ENCODE data around the gene TRIM43.
"Not testable (repeated sequence)": the region's sequence is repeated elsewhere in the genome, so short reads cannot be mapped to it uniquely, and the experiment has no call there.

TRIM43 gene

DNA sequence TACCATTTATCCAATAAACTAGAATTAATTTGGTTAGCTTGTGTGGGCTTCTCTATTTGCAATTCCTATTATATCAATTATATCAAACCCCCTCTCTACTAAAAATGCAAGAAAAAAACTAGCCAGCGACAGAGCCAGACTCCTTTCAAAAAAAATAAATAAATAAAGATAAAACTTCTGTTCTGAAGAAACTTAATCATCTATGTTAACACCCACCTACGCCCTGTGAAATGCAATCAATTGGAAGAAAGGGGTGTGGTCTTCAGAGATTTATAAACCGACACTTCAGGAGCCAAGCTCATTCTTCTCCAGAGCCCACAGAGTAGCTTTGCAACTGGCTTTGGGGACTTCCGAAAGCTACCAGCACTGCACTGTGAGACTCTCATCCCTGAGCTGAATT, at the start of gene TRIM43:
Gene TRIM43, plus strand, starts transcription at position 301 of the 400 bp plus-strand sequence. CDS start 2,023 bp downstream, outside the sequence.
- not testable (repeated sequence) for DNase-seq (ENCODE audit: low spot score)

DNA sequence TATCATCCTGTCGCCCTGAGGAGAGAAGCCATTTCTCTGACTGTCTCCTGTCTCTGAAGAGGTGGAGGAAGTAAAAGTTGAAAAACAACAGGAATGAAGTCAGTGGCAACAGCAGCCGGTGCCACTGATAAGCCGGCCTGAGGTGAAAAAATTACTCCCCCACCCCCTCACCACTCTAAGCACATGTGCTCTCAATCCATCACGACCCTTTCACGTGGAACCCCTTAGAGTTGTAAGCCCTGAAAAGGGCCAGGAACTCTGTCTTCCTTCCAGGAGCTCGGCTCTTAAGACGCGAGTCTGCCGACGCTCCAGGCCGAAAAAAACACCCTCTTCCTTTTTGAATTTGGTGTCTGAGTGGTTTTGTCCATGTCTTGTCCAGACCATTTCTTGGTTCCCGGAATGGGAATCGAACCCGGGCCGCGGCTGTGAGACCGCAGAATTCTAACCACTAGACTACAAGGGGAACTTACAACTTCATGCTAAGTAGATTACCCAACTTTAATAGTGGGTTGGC, 40.7 kb upstream of the TRIM43 start:
- DNase-seq (ENCODE audit: low spot score), result no peak

DNA sequence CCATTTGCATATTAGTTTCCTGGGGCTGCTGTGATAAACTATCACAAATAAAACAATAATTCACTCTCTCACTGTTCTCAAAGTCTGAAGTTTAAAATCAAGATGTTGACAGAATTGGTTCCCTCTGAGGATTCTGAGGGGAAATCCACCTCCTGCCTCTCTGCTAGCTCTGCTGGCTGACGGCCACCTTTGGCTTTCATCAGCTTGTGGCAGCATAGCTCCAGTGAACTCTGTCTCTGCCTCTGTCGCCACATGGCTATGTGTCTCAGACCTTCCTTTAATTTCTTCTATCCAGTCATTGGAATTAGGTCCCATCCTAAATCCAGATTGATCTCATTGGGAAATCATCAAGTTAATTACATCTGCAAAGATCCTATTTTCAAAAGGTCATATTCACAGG, 38.9 kb upstream of the TRIM43 start:
- DNase-seq (ENCODE audit: low spot score), result no peak

DNA sequence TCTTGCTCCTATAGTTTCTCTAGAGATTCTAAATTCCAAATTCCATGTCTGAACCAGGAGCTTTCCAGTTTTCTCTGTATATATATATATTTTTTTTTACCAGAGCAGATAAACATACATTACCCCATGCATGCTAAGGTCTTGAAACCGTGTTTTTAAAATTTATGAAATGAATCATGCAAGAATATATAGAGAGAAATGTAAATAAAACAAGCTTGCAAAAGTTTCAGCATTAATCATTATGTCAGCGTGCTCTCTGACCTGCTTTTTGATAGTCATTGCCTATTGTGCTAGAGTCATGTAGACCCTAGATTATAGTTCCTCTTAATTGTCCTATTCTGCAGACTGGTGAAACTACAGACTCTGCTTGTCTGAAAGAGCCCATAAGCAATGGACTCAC, 22.6 kb upstream of the TRIM43 start:
- DNase-seq (ENCODE audit: low spot score), result no peak

DNA sequence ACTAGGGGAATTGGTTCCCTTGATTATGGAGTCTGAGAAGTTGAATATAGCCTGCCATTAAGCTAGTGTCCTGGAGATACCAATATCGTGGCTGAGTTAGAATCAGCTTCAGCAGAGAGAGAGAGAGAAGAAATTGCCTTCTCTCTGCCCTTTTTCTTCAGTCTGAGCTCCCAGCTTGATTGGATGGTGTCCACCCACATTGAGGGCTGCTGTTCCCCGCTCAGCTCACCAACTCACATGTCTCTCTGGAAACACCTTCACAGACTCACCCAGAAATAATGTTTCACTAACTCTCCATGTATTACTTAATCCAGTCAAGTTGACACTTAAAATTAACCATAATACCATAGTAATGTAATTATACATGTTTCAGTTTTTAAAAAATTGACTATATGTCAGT, 17.9 kb upstream of the TRIM43 start:
- no peak for DNase-seq (ENCODE audit: low spot score)

DNA sequence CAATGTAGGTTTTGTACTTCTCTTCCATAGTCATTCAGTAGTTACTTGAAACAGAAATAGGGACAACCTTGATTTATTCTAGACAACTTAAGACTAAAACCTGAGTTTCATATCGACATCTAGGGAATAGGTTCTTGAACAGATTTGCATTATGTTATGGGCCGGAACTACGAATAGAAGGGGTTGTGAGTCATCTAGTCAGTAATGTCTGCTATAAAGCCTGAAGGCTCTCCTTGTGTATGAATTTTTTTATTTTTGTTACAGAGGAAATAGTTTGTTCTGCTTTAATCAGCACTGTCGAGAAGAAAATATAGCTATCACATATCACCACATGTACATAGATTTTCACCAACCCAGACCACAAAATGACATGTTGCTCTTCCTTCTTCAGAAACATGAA, 17.3 kb upstream of the TRIM43 start:
- DNase-seq (ENCODE audit: low spot score), result no peak

DNA sequence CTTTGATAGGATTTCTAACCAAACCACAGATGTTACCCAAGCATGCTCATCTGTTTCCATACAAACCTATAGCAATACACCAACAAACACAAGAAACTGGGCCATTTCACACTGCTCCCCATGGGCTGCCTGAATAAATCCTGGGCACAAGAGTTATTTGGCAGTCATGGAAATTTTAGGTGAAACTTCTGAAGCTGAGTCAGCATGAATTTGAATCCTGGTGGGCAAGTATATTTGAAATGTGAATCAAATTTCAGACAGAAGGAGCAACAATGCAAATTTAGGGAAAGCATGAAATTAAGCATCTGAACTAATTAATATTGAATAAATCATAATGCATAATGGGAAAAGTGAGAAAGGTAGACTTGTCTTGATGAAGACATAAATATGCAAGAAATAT, 15.9 kb upstream of the TRIM43 start:
- DNase-seq (ENCODE audit: low spot score), result no peak

DNA sequence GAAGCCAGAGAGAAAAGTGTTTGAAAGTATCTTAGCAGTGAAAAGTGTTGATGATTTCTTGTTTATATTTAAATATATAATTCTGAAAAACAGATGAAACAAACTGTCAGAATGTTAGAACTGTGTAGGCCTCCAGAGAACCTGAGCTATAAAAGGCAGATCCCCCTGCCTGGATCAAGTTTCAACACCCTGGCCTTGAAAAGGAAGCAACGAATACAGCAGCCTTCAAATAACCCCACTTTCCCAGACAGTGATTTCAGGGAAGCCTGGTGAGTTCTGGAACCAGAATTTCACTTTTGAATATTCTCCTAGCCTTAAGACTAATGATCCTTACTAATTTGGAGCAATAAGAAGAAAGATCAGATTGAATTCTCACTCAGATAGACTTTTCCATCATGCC, 13.3 kb upstream of the TRIM43 start:
- DNase-seq (ENCODE audit: low spot score), result no peak

DNA sequence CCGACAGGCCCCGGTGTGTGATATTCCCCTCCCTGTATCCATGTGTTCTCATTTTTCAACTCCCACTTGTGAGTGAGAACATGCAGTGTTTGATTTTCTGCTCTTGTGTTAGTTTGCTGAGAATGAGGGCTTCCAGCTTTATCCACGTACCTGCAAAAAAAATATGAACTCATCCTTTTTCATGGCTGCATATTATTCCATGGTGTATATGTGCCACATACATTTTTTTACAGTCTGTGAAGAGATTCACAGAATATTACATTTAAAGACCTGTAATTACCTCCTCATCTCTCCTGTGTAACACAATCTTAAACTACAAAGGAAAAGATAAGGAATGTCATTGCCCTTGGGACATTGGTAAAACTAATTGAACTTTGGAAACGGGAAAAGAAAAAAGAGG, 8.3 kb upstream of the TRIM43 start:
- DNase-seq (ENCODE audit: low spot score), result not testable (repeated sequence)

DNA sequence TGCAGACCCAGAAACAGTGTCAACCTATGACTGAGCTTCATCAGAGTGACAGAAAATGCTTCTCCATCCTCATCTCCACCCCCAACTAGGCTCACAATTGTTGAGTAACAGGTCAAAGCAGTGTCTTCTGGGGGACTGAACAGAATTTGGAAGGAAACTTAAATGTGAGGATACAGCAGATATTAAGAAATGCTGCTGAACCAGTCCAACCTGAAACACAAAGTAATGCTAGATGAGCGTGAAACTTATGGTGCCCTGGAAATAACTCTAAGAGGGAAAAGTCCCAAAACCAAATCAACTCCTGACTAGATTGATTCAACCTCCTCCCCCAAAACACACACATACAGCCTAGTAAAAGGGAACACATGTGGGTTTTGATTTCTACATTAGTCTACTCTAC, 7.5 kb upstream of the TRIM43 start:
- DNase-seq (ENCODE audit: low spot score), result not testable (repeated sequence)

DNA sequence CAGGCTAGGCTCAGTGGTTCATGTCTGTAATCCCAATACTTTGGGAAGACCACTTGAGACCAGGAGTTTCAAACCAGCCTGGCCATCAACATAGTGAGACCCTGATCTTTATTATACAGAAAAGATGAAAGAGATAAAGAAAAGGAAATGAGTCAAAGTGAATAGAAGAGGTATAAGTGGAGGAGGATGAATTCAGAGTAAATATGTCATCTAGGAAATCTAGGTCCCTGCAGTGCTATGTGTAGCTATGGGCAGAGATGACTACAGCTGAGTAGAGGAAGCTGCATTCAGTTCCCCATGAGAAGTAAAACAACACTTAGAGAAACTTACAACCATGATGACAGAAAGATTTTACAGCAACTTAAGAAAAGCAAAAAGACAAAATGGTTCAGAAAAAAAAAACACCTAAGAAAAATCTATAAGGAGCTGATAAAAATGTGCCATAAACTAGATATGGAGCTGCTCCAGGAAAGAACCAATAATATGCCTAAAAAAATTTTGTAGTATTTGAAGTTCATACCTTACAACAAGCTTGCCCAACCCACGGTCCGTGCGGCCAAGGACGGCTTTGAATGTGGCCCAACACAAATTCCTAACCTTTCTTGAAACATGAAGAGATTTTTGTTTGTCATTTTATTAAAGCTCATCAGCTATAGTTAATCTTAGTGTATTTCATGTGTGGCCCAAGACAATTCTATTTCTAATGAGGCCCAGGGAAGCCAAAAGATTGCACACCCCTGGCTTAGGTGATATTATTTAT, 1.8 kb upstream of the TRIM43 start:
- DNase-seq (ENCODE audit: low spot score), result not testable (repeated sequence)

DNA sequence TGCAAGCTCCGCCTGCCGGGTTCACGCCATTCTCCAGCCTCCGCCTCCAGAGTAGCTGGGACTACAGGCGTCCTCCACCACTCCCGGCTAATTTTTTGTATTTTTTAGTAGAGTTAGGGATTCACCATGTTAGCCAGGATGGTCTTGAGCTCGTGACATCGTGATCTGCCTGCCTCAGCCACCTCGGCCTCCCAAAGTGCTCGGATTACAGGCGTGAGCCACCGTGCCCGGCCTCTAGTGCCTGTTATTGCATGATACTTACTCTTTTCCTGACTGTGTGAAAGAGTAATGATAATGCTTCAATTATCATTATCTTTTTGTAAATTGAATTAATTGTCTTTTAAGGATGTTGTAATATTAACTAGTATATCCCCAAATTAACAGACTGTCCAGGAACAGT, 1.2 kb downstream of the TRIM43 start:
- not testable (repeated sequence) for DNase-seq (ENCODE audit: low spot score)

DNA sequence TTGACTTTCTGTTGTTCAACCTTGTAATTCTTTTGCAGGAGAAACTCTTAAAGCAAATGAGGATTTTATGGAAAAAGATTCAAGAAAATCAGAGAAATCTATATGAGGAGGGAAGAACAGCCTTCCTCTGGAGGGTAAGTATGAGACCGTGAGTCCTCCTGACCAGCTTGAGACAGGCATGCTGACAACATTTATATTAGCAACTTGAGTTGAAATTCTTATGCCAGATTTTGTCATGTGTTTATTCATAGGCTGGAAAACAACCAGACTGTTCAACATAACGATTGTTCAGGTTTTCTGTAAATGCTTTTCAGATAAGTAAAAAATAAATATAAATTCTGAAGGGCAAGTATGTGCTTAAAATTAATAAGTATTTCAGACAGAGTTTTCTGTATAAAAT, 3.2 kb downstream of the TRIM43 start:
- DNase-seq (ENCODE audit: low spot score), result not testable (repeated sequence)

DNA sequence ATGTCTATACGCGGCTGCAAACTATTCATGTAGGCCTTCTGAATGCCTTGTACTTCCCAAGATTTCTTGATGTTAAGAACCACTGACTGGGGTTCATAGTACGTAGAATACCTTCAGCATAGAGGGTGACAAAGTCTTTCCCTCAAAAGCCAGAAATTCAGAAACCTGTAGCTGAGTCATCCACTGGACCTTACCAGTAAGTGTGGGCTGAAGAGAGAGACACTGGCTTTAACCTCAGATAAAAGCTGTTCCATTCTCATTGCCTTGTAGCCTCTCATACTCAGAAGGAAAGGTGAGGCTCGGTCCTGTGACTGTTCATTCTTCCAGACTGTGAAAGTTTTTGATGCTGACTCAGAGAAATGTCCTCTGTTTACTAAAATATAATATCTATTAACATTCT, 9.5 kb downstream of the TRIM43 start:
- DNase-seq (ENCODE audit: low spot score), result not testable (repeated sequence)

DNA sequence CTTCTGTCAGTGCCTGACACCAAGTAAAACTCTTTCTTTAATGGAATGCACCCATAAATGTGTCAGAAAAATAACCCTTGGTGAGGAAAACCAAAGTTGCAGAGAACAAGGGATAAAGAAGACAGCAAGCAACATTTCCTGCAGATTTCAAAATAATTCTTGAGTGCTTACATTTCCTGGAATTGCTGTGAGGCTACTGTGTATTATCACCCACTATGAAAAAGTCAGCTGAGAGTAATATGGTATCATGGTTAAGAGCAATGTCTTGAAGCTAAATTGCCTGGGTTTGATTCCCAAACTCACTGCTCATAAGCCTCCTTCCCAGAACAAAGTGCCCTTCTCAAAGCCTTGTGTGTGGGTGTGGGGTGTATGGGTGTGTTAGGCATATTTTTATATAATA, 10.3 kb downstream of the TRIM43 start:
- not testable (repeated sequence) for DNase-seq (ENCODE audit: low spot score)

DNA sequence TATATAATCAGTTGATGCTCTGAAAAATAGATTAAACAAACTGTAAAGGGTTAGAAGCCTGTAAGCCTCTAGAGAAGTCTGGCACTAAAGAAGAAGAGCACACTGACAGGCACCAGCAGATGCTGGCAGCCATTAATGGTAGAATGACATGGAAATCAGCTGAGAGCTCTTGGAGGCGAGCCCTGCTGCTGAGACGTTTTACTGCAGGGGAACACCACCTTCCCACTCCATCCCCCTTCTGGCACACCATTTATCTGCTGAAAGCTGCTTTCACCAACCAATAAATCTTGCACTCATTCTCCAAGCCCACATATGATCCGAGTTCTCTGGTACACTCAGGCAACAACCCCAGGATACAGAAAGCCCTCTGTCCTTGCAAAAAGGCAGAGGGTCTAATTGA, 16.6 kb downstream of the TRIM43 start:
- DNase-seq (ENCODE audit: low spot score), result not testable (repeated sequence)

DNA sequence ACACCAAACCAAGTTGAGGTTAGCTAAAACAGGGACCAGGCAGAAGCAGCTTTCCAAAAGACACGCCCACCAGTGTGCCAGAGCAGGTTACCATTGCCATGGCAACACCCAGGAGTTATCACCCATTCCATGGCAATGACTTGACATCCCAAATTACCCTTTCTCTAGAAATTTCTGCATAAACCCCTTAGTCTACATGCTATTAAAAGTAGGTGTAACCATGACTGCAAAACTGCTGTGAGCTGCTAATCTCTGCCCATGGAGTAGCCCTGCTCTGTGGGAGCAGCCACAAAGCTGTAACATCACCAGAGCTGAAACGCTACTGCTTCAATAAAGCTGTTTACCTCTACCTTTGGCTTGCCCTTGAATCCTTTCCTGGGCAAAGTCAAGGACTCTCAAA, 18.0 kb downstream of the TRIM43 start:
- not testable (repeated sequence) for DNase-seq (ENCODE audit: low spot score)

DNA sequence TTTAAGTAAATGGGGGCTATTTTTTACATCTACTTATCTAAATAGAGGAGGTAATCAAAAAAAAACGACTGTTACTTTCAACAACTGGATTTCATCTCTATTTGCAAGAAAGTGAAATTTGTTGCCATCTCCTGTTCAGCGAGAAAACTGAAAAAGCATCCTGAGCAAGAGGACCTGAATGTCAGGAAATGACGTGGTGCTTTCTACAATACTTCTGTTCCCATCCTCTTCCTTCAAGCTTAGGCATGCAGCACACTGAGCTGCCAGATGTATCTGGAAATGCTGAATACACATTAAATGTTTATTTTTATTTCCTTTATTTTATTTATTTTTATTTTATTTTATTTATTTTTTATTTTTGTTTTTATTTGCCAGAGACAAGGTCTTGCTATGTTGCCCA, 21.2 kb downstream of the TRIM43 start:
- not testable (repeated sequence) for DNase-seq (ENCODE audit: low spot score)

DNA sequence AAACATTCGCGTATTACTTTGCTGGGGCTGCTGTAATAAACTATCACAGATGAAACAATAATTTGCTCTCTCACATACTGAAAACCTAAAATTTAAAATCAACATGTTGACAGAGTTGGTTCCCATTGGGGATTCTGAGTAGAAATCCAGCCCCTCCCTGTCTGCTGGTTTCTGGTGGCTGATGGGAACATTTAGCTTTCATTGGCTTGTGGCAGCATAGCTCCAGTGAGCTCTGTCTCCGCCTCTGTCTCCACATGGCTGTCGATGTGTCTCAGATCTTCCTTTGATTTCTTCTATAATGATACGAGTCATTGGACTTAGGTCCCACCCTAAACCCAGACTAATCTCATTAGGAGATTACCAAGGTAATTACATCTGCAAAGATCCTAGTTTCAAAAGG, 30.9 kb downstream of the TRIM43 start:
- DNase-seq (ENCODE audit: low spot score), result not testable (repeated sequence)

DNA sequence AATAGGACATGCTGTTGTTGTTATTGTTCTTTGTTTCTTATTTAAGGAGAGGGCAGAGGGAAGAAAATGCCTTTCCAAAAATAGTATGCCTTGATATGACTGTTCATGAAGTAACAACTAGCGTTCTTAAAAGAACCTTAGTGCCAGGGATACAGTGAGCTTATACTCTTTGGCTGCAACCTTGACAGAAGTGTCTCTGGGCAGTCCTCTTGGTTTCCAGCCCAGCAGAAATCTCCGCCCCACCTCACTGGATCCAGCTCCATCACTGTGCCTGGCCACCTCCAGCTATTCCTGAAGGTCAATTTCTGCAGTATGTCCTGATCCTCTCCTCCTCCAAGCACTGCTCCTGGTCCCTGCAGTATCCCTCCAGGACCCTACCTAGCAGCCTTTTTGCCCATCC, 39.2 kb downstream of the TRIM43 start:
- not testable (repeated sequence) for DNase-seq (ENCODE audit: low spot score)

DNA sequence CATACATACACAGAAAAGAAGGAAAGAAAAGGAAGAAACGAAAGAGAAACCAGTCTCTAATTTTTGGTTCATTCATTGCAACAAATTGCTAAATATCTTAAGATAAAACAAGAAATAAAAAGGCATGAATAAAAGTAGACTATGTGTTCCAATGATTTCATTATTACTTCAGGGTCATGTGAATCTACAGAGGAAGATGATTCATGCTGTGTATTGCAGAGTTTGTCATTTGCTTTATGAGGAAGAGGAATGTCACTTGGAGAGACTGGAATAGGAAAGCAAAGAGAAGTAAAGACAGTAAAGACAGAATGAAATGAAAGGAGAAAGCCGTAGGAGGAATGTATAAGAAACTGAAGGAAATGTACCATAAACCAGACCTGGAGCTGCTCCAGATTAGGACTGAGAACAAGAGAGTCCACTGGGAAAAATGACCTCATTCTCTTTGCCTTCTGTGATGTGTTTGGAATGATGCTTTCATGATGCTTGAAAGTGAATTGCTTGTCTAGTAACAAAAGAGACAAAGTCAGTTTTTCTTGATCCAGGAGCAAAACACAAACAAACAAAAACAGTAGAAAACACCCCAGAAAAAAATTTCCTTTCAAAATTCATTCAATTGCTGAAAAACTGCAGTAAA, 41.9 kb downstream of the TRIM43 start:
- DNase-seq (ENCODE audit: low spot score), result not testable (repeated sequence)

DNA sequence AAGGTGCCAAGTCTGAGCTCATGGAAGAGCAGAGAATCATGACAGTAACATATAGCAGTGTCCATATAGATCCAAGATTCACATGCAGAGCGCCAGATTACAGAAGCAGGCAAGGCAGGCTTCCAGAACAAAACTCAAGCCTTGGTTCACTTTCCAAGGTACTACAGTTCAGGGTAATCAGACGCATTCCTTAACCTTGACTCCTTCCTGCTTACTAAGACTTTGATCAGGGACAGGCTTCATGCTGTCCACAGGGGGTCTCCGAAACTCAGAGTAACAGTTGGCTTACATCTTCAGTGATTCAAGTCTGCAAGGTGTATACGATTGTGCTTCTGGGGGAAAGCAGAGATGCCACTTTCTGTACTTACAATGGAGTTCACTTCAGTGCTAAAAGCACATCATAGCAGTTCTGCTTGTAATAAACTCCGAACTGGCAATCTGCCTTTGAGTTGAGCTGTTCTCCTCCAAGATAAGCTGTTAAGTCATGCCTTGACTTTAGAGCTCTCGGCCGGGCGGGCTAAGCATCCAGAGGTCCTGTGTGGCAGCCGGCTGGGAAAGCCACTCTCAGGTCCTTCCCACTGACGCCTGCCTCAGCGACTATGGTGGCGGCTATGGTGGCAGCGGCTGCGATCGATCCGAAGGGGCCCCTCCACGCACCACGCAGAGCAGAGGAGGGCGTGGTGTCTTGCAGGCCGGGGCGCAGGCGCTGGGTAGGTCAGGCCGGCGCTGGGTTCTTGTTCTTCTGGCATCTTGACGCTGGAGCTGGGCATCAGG, 48.9 kb downstream of the TRIM43 start:
- DNase-seq (ENCODE audit: low spot score), result not testable (repeated sequence)

DNA sequence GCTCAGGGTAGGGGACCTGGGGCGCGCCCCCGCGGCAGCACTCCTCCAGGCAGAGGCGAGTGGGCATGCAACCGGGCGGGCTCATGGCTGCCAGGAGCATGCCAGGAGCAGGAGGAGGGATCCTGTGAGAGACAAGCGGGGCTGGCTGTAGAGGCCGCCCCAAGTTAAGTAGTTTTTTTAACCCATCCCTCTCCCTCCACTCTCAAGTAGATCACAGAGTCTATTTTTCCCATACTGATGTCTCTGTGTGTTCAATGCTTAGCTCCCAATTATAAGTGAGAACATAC, 49.4 kb downstream of the TRIM43 start:
- not testable (repeated sequence) for DNase-seq (ENCODE audit: low spot score)
